ENCODE results near the gene SF3A1.

The SF3A1 gene

GRCh38 chr22:30310881-30311771, 45.6 kb downstream of the SF3A1 start:
- H3K4me3 ChIP-seq (ENCODE audit: extremely low read depth, insufficient read depth, low read length, poor library complexity, severe bottlenecking) = no peak overlapping the region

GRCh38 chr22:30309951-30310741, 46.5 kb downstream of the SF3A1 start:
- Histone ChIP-seq H3K9me3 (ENCODE audit: control insufficient read depth, low read length) (no peaks in the 10 kb centered on the region), H3K4me1 (ENCODE audit: control insufficient read depth, insufficient read depth, low read length, poor library complexity, severe bottlenecking) (peaks cover 37% of the 10 kb centered on the region), H3K27ac (ENCODE audit: low read depth, low read length, severe bottlenecking) (no peak overlapping the region), H3K4me3 (ENCODE audit: extremely low read depth, insufficient read depth, low read length, poor library complexity, severe bottlenecking) (no peak overlapping the region), H3K36me3 (ENCODE audit: control insufficient read depth, insufficient read depth, low read length) (no peaks in the 10 kb centered on the region)
- WGBS, 2 experiments (ENCODE audit: insufficient coverage in 2 of 2) = 87 to 90% methylated on average over 3 to 6 of the region's 7 CpGs

More at GRCh38 chr22:30310881-30311771, 45.6 kb downstream of the SF3A1 start:
- no peaks in the 10 kb centered on the region for H3K9me3 ChIP-seq (ENCODE audit: control insufficient read depth, low read length)
- H3K27ac ChIP-seq (ENCODE audit: low read depth, low read length, severe bottlenecking) = peak overlapping the region; percentile 29
- H3K4me1 ChIP-seq (ENCODE audit: control insufficient read depth, insufficient read depth, low read length, poor library complexity, severe bottlenecking) = peaks cover 33% of the 10 kb centered on the region
- 85 to 92% methylated on average over 2 to 5 of the region's 8 CpGs for WGBS, 2 experiments (ENCODE audit: insufficient coverage in 2 of 2)
- H3K36me3 ChIP-seq (ENCODE audit: control insufficient read depth, insufficient read depth, low read length) = peaks cover 2% of the 10 kb centered on the region

DNA sequence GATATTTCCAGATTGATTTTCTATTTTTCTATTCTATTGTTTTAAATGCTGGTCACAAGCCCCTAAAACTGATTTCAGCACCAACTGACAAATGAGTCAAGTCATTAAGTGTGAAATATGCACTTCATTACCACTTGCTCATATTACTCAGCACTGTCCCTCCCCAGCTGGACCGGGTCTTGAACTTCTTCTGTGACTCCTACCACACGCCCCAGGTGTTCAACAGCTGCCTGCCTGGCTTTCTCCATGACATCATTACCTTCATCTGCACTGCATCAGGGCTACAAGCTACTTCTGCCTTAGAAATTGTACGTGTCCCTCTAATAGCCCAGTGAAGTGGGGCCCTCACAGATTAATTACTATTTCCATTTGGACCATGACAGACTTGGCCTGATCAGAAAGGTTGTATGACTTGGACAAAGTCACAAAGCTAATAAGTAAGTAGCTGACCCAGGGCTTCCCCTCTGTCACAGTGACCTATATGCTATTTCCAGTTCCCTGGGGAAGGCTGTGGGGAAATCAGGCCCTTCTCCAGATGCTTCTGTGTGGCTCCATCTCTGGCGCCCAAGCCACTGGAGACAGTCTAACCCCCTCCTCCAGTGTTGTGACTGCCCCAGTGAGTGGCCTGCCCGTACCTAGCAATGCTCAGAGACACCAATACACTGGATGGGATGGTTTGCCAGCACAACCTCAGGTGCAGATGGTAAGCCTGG, 48.0 kb downstream of the SF3A1 start:
- H3K4me3 ChIP-seq (ENCODE audit: extremely low read depth, insufficient read depth, low read length, poor library complexity, severe bottlenecking) = no peak overlapping the region
- no peaks in the 10 kb centered on the region for H3K9me3 ChIP-seq (ENCODE audit: control insufficient read depth, low read length)
- peaks cover 4% of the 10 kb centered on the region for H3K36me3 ChIP-seq (ENCODE audit: control insufficient read depth, insufficient read depth, low read length)
- no peak overlapping the region for H3K27ac ChIP-seq (ENCODE audit: low read depth, low read length, severe bottlenecking)
- H3K4me1 ChIP-seq (ENCODE audit: control insufficient read depth, insufficient read depth, low read length, poor library complexity, severe bottlenecking) = peaks cover 28% of the 10 kb centered on the region
- WGBS, 2 experiments (ENCODE audit: insufficient coverage in 2 of 2) = 85 to 95% methylated on average over 4 to 5 of the region's 5 CpGs

DNA sequence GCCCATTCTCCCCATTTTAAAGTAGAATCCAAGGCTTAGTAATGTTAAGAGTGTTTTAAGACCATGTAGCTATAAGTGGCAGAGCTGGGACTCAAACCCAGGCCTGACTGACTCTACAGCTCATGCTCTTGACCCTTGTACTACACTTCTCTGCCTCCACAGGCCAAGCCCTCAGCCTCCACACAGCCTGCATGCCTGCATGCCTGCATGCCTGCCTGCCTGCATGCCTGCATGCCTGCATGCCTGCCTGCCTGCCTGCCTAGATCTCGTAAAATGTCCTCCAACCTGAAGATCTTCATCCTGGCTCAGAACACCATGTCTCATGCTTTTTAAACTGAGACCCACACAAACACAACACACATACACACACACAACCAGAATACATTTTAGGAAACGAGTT, 48.6 kb downstream of the SF3A1 start:
- peaks cover 28% of the 10 kb centered on the region for H3K4me1 ChIP-seq (ENCODE audit: control insufficient read depth, insufficient read depth, low read length, poor library complexity, severe bottlenecking)
- WGBS, 2 experiments (ENCODE audit: insufficient coverage in 2 of 2) = 89 to 100% methylated on average over 1 to 2 of the region's 2 CpGs
- no peaks in the 10 kb centered on the region for H3K9me3 ChIP-seq (ENCODE audit: control insufficient read depth, low read length)
- H3K36me3 ChIP-seq (ENCODE audit: control insufficient read depth, insufficient read depth, low read length) = peaks cover 9% of the 10 kb centered on the region
- no peak overlapping the region for H3K4me3 ChIP-seq (ENCODE audit: extremely low read depth, insufficient read depth, low read length, poor library complexity, severe bottlenecking)
- no peak overlapping the region for H3K27ac ChIP-seq (ENCODE audit: low read depth, low read length, severe bottlenecking)

DNA sequence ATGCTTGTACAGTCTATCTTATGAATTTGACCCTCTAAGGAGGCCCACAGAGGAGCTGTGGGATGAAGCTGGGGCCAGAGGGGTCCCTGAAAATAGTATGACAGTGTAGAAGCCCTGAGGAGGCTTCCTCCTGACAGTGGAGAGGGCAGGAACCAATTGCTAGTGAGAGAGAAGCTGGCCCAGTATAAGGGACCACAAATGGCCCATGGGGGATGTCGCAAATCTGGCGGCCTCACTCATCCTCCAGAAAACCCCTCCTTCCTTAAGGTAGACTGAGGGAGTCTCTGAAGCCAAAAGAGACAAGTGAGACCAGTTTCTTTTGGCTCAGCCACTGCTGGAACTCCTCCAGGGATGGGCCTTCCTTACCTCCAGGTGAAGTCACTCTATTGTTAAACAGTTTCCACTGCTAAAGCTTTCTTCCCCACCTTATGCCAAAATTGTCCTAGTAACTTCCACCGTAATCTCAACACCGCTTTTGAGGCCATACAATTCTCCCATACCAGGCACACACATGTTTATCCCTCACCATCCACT, 49.6 kb downstream of the SF3A1 start:
- H3K36me3 ChIP-seq (ENCODE audit: control insufficient read depth, insufficient read depth, low read length) = peaks cover 10% of the 10 kb centered on the region
- no peak overlapping the region for H3K27ac ChIP-seq (ENCODE audit: low read depth, low read length, severe bottlenecking)
- WGBS, 2 experiments (ENCODE audit: insufficient coverage in 2 of 2) = 91 to 100% methylated on average over 2 to 3 of the region's 4 CpGs
- no peaks in the 10 kb centered on the region for H3K9me3 ChIP-seq (ENCODE audit: control insufficient read depth, low read length)
- no peak overlapping the region for H3K4me3 ChIP-seq (ENCODE audit: extremely low read depth, insufficient read depth, low read length, poor library complexity, severe bottlenecking)
- H3K4me1 ChIP-seq (ENCODE audit: control insufficient read depth, insufficient read depth, low read length, poor library complexity, severe bottlenecking) = peaks cover 32% of the 10 kb centered on the region

- no peak overlapping the region for H3K27ac ChIP-seq (ENCODE audit: low read depth, low read length, severe bottlenecking)
- H3K4me1 ChIP-seq (ENCODE audit: control insufficient read depth, insufficient read depth, low read length, poor library complexity, severe bottlenecking) = peaks cover 32% of the 10 kb centered on the region
- no peaks in the 10 kb centered on the region for H3K9me3 ChIP-seq (ENCODE audit: control insufficient read depth, low read length)
- no peak overlapping the region for H3K4me3 ChIP-seq (ENCODE audit: extremely low read depth, insufficient read depth, low read length, poor library complexity, severe bottlenecking)
- H3K36me3 ChIP-seq (ENCODE audit: control insufficient read depth, insufficient read depth, low read length) = peaks cover 13% of the 10 kb centered on the region
- WGBS, 2 experiments (ENCODE audit: insufficient coverage in 2 of 2) = 89% methylated on average over 1 of the region's 1 CpG; no CpG with 5 or more reads in 1 of the 2 experiments
Measured at GRCh38 chr22:30306627-30307011, 50.1 kb downstream of the SF3A1 start.

DNA sequence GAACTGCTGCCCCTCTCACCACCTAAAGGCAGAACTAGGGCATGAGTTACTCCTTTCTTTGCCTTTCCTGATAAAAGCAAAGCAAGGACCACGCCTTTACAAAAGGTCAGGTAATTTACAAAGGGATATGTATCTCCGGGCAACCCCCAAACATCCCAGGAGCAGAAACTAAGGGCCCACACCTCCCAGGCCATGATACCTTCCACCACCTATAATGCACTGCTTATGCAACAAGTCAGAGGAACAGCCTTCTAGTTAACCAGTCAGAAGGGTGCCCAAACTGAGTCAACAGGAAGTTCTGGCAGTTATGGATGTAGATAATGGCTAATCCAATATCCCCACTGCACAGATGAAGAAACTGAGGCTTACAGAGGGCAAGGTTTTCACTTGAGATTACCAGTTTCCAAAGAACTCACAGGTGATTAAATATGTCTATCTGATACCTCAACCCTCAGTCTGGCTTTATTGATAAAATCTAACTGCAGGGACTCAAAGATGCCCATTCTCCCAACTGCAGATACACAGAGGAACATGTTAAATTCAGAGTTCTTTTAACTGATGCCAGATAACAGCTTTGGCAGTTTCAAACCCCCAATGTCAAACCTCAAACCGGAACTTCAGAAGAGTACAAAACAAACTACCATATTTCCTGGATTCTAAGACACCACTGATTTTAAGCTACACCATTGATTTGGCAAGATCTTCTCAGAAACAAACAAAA, 50.6 kb downstream of the SF3A1 start:
- WGBS, 2 experiments (ENCODE audit: insufficient coverage in 2 of 2) = 79 to 100% methylated on average over 2 to 3 of the region's 3 CpGs
- Histone ChIP-seq H3K4me1 (ENCODE audit: control insufficient read depth, insufficient read depth, low read length, poor library complexity, severe bottlenecking) (peaks cover 27% of the 10 kb centered on the region), H3K27ac (ENCODE audit: low read depth, low read length, severe bottlenecking) (peak overlapping the region; percentile 57), H3K36me3 (ENCODE audit: control insufficient read depth, insufficient read depth, low read length) (peaks cover 19% of the 10 kb centered on the region), H3K4me3 (ENCODE audit: extremely low read depth, insufficient read depth, low read length, poor library complexity, severe bottlenecking) (no peak overlapping the region), H3K9me3 (ENCODE audit: control insufficient read depth, low read length) (no peaks in the 10 kb centered on the region)

GRCh38 chr22:30305519-30305905, 51.2 kb downstream of the SF3A1 start:
- Histone ChIP-seq H3K36me3 (ENCODE audit: control insufficient read depth, insufficient read depth, low read length) (peaks cover 24% of the 10 kb centered on the region), H3K27ac (ENCODE audit: low read depth, low read length, severe bottlenecking) (peak overlapping the region; percentile 57), H3K4me3 (ENCODE audit: extremely low read depth, insufficient read depth, low read length, poor library complexity, severe bottlenecking) (no peak overlapping the region), H3K9me3 (ENCODE audit: control insufficient read depth, low read length) (no peaks in the 10 kb centered on the region), H3K4me1 (ENCODE audit: control insufficient read depth, insufficient read depth, low read length, poor library complexity, severe bottlenecking) (peaks cover 25% of the 10 kb centered on the region)
- WGBS, 2 experiments (ENCODE audit: insufficient coverage in 2 of 2) = 58 to 78% methylated on average over 4 of the region's 4 CpGs

DNA sequence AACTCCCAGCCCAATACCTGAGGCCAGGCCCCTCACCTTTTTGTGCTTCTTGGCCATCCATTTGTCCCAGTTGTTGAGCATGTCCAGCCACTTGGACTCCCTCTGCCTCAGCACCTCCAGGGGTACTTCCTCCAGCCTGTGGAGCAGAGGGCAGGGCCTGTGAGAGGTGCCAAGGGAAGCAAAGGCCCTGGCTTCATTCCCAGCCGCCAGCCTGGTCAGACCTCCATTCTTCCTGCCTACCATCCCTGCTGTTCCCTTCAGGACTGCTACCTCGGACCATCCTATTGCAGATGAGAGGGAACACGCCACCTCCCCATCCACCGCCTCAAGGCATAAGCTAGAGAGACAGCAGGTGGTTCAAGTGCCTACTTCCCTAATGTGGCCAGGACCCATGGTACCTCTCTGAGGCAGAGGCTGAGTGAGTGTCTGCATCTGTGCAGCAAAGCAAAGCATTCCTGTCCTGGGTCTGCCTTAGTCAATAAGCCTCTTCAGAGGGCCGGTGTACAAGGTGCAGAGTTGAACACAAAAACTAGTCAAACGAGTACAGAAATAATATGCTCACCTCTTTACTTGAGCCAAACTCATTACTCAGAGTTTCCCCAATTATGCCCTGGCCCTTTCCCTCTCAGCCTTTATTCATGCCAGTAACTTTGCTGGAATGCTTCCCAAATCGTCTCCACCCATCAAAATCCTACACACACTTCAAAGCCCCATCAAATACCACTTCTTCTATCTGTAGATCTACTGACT, 52.0 kb downstream of the SF3A1 start:
- peaks cover 31% of the 10 kb centered on the region for H3K36me3 ChIP-seq (ENCODE audit: control insufficient read depth, insufficient read depth, low read length)
- no peak overlapping the region for H3K4me3 ChIP-seq (ENCODE audit: extremely low read depth, insufficient read depth, low read length, poor library complexity, severe bottlenecking)
- H3K27ac ChIP-seq (ENCODE audit: low read depth, low read length, severe bottlenecking) = no peak overlapping the region
- no peaks in the 10 kb centered on the region for H3K9me3 ChIP-seq (ENCODE audit: control insufficient read depth, low read length)
- WGBS, 2 experiments (ENCODE audit: insufficient coverage in 2 of 2) = 89 to 92% methylated on average over 6 to 7 of the region's 7 CpGs
- H3K4me1 ChIP-seq (ENCODE audit: control insufficient read depth, insufficient read depth, low read length, poor library complexity, severe bottlenecking) = peaks cover 25% of the 10 kb centered on the region
